ENCODE results near the gene CCL27.
A peak's percentile ranks its signal among the peaks of the same experiment; 100 is the strongest.

CCL27 gene

DNA sequence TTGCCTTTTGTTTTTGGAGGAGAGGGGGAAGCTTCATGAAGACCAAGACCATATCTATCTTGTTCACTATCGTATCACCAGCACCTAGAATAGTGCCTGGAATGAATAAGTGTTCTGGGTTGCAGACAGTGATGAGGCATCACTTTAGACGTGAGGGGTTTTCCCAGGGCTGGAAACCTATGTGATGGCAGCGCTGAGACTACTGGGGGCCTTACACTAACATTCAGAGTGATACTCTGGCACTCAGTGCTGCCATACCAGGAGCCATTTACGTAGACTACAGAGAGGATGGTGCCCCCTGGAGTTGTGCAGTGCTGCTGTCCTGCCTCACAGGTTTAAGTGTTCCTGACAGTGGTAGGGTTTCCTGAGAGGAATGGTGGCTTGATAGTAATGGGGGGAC is 21.7 kb upstream of the CCL27 start:
- DNase-seq, result no peak

DNA sequence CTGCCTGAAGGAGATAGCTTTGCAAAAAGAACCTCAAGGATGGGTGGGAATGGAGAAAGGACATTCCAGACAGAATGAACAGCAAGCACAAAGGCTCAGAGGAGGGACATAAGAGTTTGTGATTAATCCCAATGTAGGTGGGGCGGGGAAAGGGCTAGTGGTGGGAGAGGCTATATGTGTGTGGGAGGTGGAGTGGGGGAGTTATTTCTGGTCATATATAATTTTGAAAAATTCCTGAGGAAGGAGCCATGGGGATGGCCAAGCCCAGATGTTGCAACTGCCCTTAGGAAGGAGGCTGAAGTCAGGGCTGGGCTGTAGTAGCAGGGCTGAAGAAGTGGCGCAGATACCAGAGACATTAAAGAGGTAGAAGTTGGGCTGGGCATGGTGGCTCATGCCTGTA is 13.4 kb upstream of the CCL27 start:
- DNase-seq, result no peak

DNA sequence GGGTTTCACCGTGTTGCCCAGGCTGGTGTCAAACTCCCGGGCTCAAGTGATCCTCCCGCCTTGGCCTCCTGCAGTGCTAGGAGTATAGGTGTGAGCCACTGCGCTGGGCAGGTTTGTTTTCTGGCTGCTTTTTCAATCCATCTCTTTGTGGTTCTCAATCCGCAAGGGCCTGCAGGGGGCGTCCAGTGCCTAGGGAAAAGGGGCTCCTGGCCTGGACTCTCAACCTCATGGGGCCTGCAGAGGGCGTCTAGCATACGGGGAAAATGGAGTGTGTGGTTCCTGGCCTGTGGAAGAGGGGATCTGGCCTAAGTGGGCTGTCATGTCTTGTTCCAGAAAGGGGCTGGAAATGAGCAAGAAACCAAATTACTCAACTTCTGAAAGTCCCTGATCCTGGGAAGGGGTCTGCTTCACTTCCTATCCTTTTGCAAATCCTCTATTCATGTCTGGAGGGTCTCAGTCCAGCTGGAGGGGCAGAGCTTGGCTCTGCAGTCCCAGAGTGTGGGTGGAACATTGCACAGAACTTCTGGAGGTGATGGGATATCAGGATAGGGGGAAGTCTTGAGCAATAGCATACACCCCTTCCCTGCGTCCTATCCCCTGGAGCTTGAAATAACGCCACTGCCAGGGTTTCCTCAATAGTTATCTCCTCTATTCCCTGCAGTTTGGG is 12.7 kb upstream of the CCL27 start:
- DNase-seq, result peak; percentile 57

DNA sequence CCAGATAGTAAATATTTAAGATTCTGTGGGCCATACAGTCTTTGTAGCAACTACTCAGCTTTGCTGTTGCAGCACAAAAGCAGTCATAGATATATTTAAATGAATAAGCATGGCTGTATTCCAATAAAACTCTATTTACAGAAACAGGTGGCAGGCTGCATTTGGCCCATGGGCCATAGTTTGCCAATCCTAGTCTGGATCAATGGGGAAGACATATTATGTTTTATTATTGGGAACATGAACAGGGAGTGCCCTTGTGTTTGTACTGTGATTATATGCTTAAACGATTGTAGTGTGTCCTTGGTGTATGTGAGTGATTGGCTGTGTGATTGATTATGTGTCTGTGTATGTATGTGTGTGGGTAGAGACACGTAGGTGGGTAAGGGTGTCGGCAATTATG is 12.0 kb upstream of the CCL27 start:
- no peak for DNase-seq

DNA sequence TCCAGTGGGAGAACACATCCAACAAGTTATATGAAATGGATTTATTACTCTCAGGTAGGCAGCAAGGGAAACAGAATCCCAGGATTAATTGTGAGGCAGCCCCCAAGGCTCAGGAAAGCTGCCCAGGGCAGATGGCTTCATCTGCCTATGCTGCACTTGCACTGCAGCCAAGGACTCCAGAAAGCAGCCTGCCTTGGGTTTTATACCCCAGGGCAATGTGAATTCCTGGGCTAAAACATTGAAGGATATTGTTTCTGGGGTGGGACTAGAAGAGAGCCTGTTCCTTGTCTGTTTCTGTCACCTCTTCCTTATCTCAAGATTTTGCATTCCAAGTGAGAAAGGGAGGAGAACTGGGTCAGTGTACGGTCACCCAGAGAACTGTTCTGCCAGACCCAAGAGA is 8.8 kb upstream of the CCL27 start:
- DNase-seq, result no peak

DNA sequence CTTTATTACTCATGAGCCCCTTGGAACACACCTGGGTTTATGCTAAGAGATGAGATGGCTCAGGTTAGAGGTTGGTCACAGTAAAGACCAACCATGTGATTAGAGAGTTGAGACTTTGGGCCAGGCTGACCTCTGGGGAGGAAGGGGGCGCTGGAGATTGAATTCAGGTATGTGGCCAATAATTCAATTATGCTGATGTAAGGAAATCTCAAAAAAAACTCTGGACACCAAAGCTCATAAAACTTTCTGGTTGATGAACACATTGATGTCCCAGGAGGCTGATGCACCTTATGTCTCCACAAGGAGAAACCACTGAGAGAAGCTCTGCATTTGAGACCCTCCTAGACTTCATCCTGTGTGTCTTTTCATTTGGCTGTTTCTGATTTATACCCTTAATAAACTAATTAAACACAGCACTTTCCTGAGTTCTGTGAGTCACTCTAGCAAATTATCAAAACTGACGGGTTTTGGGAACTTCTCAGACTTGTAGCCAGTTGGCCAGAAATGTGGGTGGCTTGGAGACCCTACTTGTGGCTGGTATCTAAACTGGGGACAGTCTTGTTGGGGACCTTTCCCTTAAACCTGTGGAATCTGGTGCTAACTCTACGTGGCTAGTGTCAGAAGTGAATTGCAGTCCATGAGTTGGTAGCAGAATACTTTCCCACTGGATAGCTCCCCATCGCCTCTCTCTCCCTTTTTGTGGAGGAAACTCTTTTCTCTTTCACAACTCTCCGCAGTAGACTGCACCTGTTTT is 7.5 kb upstream of the CCL27 start:
- no peak for DNase-seq

DNA sequence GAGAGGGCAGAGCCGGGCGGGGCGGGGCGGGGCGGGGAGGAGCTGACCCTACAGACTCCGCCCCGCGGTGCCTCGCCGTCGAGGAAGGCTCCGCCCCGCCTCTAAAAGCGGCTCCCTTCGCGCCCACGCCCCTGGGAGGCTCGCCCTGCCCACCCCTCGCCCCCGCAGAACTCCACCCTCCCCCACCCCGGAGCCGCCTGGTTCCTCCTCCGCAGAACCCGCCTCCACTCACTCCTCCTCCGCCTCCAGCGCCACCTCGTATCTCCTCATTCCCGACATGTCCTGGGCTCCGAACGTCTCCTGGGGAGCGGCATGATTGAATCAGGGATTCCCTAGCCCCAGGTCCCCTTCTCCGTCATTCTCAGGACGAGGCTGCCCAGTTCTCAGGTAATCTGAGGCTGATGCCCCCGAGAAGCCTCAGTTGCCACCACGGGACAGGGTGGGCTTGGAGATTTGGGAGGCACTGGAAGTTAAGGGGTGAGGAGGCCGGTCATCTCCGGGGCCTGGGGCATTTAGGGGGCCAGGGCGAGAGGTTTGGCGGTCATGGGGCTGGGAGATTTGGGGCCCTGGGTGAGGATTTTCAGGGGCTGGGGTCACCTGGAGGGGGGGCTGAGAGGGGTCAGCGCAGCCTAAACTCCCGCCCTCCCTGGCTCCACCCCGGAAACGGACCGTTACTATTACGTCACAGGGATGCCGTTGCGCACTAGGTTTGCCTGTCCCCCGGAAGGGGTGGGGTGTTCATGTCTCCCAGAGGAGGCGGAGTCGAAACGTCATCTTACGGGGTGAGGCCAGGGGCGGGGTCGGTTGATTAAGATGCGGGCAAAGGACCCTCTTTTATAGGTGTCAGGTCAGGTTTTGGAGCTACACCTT is 3.2 kb upstream of the CCL27 start:
- peak; percentile 95 for DNase-seq

DNA sequence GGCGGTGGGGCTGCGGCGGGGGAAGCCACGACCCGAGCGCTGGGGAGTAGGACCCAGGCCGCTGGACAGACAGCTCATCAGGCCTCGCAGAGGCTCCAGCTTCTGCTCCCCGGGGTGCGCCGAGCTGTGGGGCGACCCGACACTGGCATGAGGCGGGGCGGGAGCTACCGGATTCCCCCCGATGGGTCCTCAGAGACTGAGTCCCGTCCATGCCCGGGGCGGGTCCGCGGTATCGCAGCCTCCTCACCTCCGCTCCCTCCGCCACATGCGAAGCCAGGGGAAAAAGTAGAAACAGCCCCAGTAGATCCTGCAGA is 2.6 kb upstream of the CCL27 start:
- DNase-seq, result no peak

DNA sequence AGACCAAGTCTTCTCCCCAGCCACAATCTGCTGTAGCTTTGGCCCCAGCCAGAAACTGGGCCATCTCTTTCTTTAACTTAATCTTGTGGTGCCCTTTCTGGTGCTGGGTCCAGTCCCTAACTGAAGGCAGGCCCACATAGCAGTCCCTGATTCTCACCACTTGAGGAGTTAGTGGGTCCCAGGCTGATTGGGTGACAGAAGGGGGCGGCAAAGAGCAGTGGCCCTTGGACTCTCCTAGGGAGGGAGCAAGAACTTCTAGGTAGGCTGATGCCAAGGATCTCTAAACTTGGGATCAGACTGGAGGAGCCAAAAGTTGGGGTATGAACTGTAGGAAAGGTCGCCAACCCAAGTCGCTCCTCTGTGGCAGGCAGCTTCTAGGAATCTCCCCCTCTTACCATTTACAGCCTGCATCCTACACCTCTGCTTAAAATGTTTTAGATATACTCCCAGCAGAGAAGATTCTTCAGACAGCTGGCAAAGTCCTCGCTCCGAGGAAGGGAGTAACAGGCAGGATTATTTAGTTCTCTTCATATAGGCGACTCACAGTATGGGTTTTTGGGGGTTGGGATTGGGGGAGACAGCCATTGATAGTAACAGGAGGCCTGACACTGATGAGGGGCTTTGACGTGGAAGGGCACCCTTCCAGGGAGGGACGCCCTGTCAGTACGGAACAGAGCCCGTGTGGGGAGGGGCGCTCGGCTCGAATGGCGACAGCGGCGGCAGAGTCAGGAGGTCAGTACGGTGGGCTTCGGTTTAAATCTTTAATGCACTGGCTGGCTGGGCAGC is 2.0 kb upstream of the CCL27 start:
- peak; percentile 73 for DNase-seq

DNA sequence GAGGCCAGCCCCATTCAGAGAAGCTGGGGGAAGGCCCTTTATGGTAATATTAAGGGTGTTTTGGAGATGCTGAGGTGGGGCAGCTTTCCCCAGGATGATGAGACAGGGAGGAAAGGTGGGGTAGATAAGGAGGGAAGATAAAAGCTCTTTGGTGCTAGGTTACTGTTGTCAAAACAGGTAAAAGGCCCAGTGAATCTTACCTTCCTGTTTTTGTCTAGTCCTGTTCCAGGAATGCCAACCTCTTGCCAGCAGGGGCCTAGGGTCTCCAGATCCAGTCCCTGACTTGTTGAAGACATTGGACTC is 797 bp upstream of the CCL27 start:
- DNase-seq, result no peak

DNA sequence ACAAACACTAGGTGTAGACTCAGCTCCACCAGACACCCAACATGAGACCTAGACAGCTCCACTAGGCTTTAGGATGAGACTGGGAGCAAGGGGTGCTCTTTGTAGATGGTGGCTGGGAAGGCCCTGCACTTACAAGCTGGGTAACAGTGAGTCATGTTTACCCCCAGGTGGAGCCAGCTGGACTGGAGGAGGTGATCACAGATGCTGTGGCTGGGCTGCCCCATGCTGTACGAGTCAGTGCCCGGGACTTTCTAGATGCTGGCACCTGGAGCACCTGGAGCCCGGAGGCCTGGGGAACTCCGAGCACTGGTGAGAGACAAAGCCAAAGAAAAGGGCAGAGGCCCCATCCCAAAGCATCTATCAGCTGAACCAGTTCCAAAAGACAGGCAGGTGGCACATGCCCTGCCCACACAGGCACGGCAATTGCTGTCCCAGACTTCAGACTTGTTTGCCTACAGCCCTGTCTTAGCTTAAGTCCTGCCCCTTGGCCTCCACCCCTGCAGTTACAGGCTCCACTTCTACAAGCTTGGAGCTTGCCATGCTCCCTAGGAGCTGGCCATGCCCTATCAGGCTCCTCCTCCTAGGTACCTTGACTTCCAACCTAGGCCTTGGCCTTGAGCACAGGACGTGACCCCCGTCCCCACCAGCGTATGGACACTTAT is 2.7 kb downstream of the CCL27 start:
- DNase-seq, result no peak

DNA sequence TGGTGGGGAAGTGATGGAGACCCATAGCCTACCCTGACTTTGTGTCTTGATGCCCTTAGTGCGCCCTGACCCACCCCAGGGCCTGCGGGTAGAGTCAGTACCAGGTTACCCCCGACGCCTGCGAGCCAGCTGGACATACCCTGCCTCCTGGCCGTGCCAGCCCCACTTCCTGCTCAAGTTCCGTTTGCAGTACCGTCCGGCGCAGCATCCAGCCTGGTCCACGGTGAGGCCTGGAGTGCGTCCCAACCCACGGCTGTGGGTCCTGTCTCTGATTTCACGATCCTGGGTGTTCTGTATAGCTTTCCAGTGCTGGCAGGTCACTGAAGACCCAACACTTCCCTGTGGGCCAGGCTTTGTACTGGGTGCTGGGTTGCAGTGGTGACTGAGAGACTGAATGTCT is 4.0 kb downstream of the CCL27 start:
- DNase-seq, result peak; percentile 13

DNA sequence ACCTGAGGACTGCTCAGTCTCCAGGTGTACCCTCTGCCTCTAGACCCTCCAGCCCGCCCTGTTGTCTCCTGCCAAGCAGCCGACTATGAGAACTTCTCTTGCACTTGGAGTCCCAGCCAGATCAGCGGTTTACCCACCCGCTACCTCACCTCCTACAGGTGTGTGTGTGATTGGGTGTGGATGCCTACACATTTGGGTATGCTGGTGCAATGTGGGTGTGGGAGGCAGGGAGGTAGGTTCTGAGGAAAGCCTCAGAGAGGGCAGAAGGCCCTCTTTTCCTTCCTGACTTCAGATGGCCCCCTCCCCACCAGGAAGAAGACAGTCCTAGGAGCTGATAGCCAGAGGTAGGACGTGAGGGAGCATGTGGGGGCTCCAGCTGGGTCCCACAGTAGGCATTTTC is 5.5 kb downstream of the CCL27 start:
- DNase-seq, result no peak

DNA sequence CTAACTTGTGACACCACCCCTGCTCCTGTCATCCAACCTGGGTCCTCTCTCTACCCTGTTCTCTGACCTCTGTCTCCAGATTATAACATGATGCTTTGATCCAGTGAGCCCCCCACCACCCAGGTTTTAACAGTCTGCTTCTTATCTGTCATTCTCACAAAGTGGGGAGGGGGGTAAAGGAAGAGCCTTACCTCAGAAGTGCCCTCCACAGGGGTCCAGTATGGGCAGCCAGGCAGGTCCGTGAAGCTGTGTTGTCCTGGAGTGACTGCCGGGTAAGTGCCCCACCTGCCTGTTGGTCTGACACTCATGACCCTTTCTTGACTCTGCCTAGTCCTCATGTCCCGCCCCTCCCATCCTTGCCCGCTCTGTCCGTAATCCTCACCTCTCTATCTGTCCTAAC is 7.1 kb downstream of the CCL27 start:
- DNase-seq, result no peak

DNA sequence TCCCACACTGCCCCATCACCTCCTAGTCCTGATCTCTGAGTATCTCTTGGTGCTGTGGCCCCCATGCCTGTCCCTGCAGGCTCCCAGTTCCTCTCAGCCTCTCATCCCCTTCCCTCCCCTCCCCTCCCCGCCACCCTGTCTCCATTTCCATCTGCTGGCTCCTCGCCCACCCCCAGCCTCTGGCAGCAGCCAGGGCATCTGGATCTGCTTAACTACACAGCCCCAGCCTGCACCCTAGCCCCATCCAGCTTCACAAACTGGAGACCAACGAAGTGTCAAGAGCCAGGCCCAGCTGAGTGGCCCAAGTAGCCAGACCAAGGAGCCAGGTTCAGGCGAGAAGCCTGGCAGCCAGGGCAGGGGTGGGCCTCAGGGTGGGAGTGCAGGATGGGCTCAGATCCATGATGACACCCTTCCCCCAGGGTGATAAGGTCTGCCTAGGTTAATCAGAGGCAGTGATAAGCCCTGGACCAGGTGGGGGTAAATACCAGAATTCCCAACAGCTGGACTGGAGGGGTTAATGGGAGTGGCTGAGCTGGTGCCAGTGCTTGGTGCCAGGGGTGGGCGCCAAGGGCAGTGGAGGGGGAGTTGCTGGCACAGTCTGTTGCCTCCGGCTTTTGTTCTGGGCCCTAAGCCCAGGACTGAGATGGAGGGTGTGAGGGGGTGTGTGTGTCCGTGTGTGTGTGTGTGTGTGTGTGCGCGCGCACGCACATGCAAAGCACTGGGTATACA is 8.0 kb downstream of the CCL27 start:
- DNase-seq, result peak; percentile 92

DNA sequence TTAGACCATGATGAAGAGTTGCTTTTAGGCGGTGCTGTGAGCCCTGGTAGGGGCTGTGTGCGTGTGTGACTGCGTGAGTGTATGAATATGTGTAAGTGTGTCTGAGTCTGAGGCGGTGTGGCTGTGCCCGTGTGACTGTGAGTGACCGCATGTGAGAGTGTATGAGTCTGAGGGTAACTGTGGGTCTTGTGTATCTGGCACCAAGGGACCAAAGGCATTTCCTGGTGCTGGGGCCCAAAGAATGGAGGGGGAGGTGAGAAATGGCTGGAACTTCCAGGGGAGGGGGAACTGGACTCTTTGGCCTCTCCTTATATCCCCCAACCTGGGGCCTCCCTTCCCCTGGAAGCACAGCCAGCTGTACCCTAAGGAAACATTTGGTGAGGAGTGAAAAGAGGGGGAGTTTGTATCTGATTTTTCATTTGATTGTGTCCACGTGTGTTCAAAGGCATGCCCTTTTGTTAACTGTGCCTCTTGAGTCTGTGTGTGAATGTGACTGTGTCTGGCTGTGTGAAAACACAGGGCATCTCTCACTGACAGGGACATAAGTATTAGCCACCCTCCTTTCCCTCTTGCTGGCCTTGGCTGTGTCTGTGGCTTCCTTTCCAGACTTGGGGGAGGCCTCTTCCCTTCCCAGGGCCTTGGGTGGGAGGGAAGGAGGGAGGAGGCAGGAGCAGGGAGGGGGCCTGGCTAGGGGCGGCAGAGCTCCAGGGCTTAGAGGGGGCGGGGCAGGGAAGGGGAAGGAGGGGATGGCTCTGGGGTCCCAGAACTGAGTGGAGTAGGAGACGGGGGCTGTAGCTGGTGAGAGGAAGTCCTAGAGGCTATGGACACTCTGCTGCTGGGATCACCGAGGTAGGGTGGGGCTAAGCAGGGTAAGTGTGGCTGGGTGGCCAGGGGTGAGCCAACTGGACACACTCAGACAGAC is 9.0 kb downstream of the CCL27 start:
- peak; percentile 92 for DNase-seq

DNA sequence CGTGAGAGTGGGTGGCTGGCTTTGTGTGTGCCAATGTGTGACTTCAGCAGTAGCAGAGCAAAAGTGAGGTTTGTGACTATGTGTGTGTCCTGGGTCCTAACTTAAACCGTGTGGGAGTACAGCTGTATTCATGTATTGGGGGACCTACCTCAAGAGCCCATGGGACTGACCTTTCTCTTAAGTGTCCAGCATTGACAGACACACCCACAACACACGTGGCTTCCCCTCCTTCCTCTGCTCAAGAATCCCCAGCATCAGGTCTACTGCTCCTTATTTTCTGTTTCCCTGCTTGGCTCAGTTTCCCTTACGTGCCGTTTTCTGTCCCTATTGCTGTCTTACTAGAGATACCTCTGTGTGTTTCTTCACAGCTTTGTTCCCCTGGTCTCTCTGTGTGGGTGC is 9.9 kb downstream of the CCL27 start:
- no peak for DNase-seq

DNA sequence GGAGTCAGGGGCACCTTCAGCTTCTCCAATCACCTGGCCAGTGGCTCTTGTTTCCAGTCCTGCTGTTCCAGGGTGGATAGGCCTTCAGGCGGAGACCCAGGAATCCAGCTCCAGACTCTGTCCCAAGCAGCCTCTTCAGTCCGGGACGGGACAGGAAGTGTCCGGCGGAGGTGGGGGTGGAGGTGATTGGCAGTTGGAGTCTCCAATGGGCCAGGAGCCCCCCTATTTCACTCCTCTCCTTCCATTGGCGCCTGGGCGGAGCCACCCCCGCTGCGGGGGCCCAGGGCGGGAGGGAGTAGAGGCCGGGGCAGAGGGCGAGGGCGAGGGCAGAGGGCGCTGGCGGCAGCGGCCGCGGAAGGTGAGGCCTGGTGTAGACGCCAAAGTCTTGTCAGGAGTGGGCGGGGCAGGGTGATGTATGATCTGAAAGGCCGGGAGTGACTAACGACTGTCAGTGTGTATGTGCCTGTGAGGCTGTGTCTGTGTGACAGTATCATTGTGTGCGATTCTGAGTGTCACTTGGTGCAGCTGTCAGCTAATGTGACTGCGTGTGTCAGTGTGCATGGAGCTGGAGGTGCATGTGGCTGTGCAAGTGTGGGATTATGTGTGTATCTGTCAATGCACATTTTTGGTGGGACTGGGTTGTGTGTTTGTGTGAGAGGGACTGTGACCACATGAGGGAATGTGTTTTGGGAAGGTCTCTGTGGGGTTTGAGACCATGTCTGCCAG is 10.4 kb downstream of the CCL27 start, which contains the start of gene IL11RA:
Gene IL11RA (plus strand): TSS at position 310 of the 726 bp plus-strand sequence. CDS start 3,033 bp downstream, outside the sequence.
- peak; percentile 91 for DNase-seq

DNA sequence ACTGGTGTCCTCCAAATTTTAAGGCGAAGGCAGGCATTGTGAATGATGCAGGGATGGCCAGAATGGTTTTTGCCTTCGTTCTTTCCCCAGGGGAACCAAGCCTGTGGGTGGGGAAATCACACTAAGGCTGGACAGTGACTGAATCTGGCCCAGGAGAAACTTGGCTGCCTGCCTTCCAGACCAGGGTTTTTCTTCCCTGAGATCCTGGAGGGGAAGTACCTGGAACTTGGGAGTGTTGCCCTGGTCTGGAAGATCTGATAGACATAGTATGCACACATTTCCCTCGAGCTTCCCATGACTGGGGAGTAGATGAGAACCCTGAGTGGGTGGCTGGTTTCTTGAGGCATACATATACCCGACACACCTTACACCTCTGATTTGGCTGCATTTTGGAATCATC is 11.1 kb downstream of the CCL27 start:
- no peak for DNase-seq

DNA sequence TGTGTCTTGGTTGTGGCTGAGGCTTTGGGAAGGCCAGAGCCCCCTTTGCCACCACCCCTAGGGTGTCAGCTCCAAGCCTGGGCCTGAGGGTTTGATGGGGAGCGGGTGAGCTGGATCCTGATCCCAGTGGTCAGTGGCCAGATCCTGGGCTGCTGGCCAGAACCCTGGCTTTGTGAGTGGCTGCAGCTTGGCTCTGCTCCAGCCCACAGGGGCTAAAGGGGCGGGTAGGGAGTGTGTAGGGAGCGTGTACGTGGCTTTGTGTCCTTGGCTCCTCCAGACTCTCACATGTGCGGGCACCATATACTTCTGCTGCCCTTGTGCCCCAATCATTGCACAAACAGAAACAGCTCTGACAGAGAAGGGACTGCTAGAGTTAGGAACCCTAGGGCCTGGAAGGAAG is 11.6 kb downstream of the CCL27 start:
- DNase-seq, result peak; percentile 68
